Astrocyte (in vitro differentiated cells and primary cell): ENCODE measurements around the gene SEC22A.

Source experiments
- EZH2 ChIP-seq: IDR thresholded peaks from 2 replicates; pipeline ENCODE4 v1.6.1; 2012; ENCODE audit warnings: mild to moderate bottlenecking, low read length, inconsistent platforms; ENCODE audit not compliant: insufficient read depth
- TF ChIP-seq, protein P1 (sequence below): IDR thresholded peaks from 2 replicates; pipeline ENCODE4 v1.5.1; 2011; ENCODE audit warnings: low read depth, mild to moderate bottlenecking, inconsistent platforms, low read length, moderate library complexity; ENCODE audit not compliant: insufficient read depth

DNA sequence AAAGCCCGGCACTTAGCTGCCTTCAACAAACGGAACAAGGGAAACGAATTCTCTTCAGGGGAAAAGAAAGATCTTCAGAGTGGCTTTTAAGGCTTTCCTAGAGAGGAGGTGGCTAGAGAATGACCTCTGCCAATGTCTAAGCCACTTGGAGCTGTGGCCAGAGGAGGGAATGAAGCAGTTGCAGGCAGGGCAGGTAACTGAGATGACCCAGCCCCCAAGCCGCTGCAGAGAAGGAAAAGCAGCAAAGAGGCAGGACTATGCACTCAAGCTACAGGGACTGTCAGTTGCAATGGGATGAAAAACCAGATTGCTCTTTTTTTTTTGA is 113.5 kb downstream of the SEC22A start:
- TF ChIP-seq, protein P1, sequence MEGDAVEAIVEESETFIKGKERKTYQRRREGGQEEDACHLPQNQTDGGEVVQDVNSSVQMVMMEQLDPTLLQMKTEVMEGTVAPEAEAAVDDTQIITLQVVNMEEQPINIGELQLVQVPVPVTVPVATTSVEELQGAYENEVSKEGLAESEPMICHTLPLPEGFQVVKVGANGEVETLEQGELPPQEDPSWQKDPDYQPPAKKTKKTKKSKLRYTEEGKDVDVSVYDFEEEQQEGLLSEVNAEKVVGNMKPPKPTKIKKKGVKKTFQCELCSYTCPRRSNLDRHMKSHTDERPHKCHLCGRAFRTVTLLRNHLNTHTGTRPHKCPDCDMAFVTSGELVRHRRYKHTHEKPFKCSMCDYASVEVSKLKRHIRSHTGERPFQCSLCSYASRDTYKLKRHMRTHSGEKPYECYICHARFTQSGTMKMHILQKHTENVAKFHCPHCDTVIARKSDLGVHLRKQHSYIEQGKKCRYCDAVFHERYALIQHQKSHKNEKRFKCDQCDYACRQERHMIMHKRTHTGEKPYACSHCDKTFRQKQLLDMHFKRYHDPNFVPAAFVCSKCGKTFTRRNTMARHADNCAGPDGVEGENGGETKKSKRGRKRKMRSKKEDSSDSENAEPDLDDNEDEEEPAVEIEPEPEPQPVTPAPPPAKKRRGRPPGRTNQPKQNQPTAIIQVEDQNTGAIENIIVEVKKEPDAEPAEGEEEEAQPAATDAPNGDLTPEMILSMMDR = no peak
- TF ChIP-seq EZH2 = no peak
